Panc1 (cell line): ENCODE results near the gene SIGLEC9. TPM values are rescaled to one million over a fixed set of nuclear protein-coding genes. Genes with fewer than 3 reads are reported as not detected.

Experiments used
- ATAC-seq: fragments of 200-7000 bp; cut with Tn5 transposase; 2 replicates; pipeline ENCODE4 v1.9.1; 2020; ENCODE audit warnings: mild to moderate bottlenecking, moderate library complexity
- BruUV-seq: library from RNA; stranded (reverse); fragments of 400-500 nt; replicated peaks from 2 replicates; lab custom pipeline; 2021; lab: Mats Ljungman, UMichigan
- CTCF ChIA-PET: fragments of 300-600 bp; sonication (Branson Sonifier 250); formaldehyde crosslinking; loops from one replicate; lab custom pipeline; 2022; ENCODE audit warnings: antibody characterized with exemption; lab: Charles Lee
- POLR2A ChIA-PET: fragments of 300-600 bp; sonication (Branson Sonifier 250); formaldehyde crosslinking; loops from one replicate; lab custom pipeline; 2022; ENCODE audit warnings: antibody characterized with exemption; lab: Charles Lee
- DNase-seq: peaks from one replicate; pipeline ENCODE4 v3.0.0-alpha.2; 2010; ENCODE audit warnings: low read depth, low spot score
- H3K27ac ChIP-seq: 2 replicates; pipeline ENCODE4 v1.5.1; 2011; ENCODE audit warnings: mild to moderate bottlenecking, low read length, inconsistent platforms
- H3K27me3 ChIP-seq: fragments of 200-500 bp; sonication (Bioruptor generic); 2 replicates; pipeline ENCODE4 v1.6.0; 2014; ENCODE audit warnings: low read length, inconsistent platforms; ENCODE audit not compliant: control insufficient read depth, insufficient read depth
- H3K36me3 ChIP-seq: fragments of 200-500 bp; sonication (Bioruptor generic); 2 replicates; pipeline ENCODE4 v1.5.1; 2014; ENCODE audit warnings: inconsistent platforms, mild to moderate bottlenecking, low read length, moderate library complexity; ENCODE audit not compliant: control insufficient read depth, insufficient read depth
- H3K4me1 ChIP-seq: 2 replicates; pipeline ENCODE4 v1.5.1; 2011; ENCODE audit warnings: inconsistent platforms, mild to moderate bottlenecking, low read length, moderate library complexity; ENCODE audit not compliant: control insufficient read depth, insufficient read depth
- H3K4me3 ChIP-seq, 2 experiments: 2 replicates each; pipeline ENCODE4 v1.5.1; 2011 to 2012; ENCODE audit warnings: low read depth in 2 of 2, low read length in 2 of 2, mild to moderate bottlenecking in 2 of 2, inconsistent platforms in 1 of 2, moderate library complexity in 1 of 2
- H3K9me3 ChIP-seq: fragments of 200-500 bp; sonication (Bioruptor generic); 2 replicates; pipeline ENCODE4 v1.5.1; 2014; ENCODE audit warnings: low read depth, mild to moderate bottlenecking, inconsistent platforms, low read length, moderate library complexity; ENCODE audit not compliant: control insufficient read depth, insufficient read depth
- CTCF ChIP-seq: fragments of 450-650 bp; IDR thresholded peaks from 2 replicates; pipeline ENCODE4 v1.5.1; 2017; ENCODE audit warnings: mild to moderate bottlenecking
- POLR2AphosphoS5 ChIP-seq: IDR thresholded peaks from 2 replicates; pipeline ENCODE4 v1.6.1; 2012; ENCODE audit warnings: mild to moderate bottlenecking, low read depth, low read length, moderate library complexity
- REST ChIP-seq, 2 experiments: IDR thresholded peaks; 2 replicates each; pipeline ENCODE4 v1.6.1; 2011 to 2012; ENCODE audit warnings: low read depth in 2 of 2, control low read depth in 1 of 2, low read length in 1 of 2, mild to moderate bottlenecking in 1 of 2, moderate library complexity in 1 of 2; ENCODE audit not compliant: insufficient read depth in 1 of 2
- SIN3A ChIP-seq: IDR thresholded peaks from 2 replicates; pipeline ENCODE4 v1.6.1; 2012; ENCODE audit warnings: low read depth, mild to moderate bottlenecking, low read length, moderate library complexity, borderline replicate concordance; ENCODE audit not compliant: insufficient read depth
- TCF7L2 ChIP-seq: IDR thresholded peaks from 2 replicates; pipeline ENCODE4 v1.6.1; 2011; ENCODE audit warnings: mild to moderate bottlenecking, low read depth, low read length, inconsistent platforms
- in situ Hi-C: cut with HindIII; loops from 2 replicates; pipeline ENCODE4 v1.10.0; 2016; ENCODE audit warnings: low sequenced_read_pairs, low pct_unique_long_range_greater_than_20kb
- intact Hi-C: fragments of 100-400 bp; cut with micrococcal nuclease; formaldehyde crosslinking; loops from one replicate; pipeline ENCODE4 v1.10.0; 2022; ENCODE audit not compliant: unreplicated experiment
- total RNA-seq: library from RNA; stranded (reverse); gene quantifications from one replicate; pipeline ENCODE4 v1.2.1, GENCODE V29; 2021; ENCODE audit not compliant: unreplicated experiment

The SIGLEC9 gene
- total RNA-seq, 1 experiment from 2014 or later = not detected

GRCh38 chr19:51150627-51151026, 25.9 kb downstream of the SIGLEC9 start:
- H3K27me3 ChIP-seq = no peaks in the 10 kb centered on the region; the same call in 1 of the 2 replicates
- CTCF ChIA-PET = no interaction called here

DNA sequence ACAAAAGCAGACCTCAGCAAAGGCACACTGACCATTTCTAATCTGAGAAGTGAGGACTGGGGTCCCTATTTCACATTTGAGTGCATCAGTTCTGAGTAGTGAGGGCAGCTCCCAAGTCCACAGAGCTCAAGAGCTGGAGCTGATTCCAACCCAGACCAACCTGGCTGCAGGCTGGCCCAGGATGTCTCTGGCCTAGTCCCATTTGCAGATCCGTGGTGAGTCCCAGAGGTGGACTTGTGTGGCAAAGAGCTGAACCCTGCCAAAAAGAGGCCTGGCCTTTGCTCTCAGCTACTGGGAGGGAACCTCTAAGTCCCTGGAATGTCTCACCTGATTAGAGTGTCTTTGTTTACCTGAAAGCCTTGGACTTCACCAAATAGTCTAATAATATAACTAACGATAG, 32.0 kb downstream of the SIGLEC9 start:
- Histone ChIP-seq H3K27me3 (no peaks in the 10 kb centered on the region), H3K27ac (no peak overlapping the region), H3K36me3 (no peaks in the 10 kb centered on the region), H3K9me3 (no peaks in the 10 kb centered on the region), H3K4me1 (no peaks in the 10 kb centered on the region), H3K4me3 (no peak overlapping the region)
- ATAC-seq (no peak), DNase-seq (no peak)
- intact Hi-C loops = loop anchor here (5.0 kb wide), 1 partner anchor 101 kb away; no protein-coding TSS in a partner anchor
- TF ChIP-seq TCF7L2 = no peak
- TF ChIP-seq SIN3A = no peak
- TF ChIP-seq REST (IDR thresholded peaks at IDR 0.05; ENCODE audit: insufficient read depth in 1 of 2, low read depth in 2 of 2, low read length in 1 of 2) = no peak
- no peak for TF ChIP-seq POLR2AphosphoS5
- TF ChIP-seq CTCF = no peak
- ChIA-PET CTCF (interaction anchor here (0.7 kb wide), 1 partner anchor 48 kb away, joined by 4 read pairs; the partner anchor contains the start of gene CTU1), POLR2A (no interaction called here)
- in situ Hi-C loops = no loop called here
- no TSS peak for BruUV-seq

More at GRCh38 chr19:51150627-51151026, 25.9 kb downstream of the SIGLEC9 start:
- no peaks in the 10 kb centered on the region for H3K36me3 ChIP-seq
- DNase-seq = no peak
- ATAC-seq = no peak
- POLR2A ChIA-PET = no interaction called here
- no peak overlapping the region for H3K27ac ChIP-seq
- H3K4me3 ChIP-seq = no peak overlapping the region
- intact Hi-C loops = no loop called here
- no peaks in the 10 kb centered on the region for H3K9me3 ChIP-seq
- in situ Hi-C loops = no loop called here
- BruUV-seq = no TSS peak
- H3K4me1 ChIP-seq = no peaks in the 10 kb centered on the region
- TF ChIP-seq CTCF = no peak
- no peak for TF ChIP-seq SIN3A
